Measurements from ENCODE around the gene ZNF431.

The ZNF431 gene

DNA sequence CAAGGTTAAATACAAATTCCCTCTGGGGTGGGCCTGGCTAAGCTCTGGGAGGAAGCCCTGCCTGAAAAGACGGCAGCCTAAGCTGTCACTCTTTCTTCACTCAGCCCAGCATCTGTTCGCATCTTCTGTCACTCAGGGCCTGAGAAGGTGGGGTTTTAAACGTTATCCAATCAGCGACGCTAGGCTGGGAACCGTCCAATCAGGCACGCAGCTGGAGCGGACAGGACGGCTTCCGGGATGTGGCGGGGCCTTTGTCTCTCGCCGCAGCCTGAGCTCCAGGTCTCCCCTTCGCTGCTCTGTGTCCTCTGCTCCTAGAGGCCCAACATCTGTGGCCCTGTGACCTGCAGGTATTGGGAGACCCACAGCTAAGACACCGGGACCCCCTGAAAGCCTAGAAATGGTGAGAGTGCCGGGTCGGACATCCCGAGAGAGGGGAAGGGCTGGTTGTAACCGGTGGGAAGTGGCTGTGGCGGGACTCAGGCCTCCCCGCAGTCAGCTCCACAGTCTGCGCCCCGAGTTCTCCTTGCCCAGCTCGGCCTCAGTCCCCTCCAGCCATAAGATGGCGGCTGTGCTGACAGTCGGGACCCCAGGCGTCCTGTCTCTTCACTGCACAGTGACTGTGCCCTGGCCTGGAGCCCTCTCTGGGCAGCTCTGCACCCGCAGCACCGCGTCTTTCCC, at the start of gene ZNF431:
Gene ZNF431, plus strand, starts transcription at position 254 of the 678 bp plus-strand sequence. Its CDS starts 144 bp downstream, at position 398.
- DNase-seq (ENCODE audit: low spot score in 2 of 2) (peak; percentile 76 to 86), ATAC-seq (ENCODE audit: low read depth) (peak; percentile 98)
- Mint-ChIP-seq H3K4me1 (peaks cover 11% of the 10 kb centered on the region), H3K27ac (peak within 1 kb of the TSS; percentile 95), H3K36me3 (peaks cover 22% of the 10 kb centered on the region), H3K27me3 (no peaks in the 10 kb centered on the region), H3K9me3 (no peaks in the 10 kb centered on the region), H3K4me3 (peak within 1 kb of the TSS; percentile 95)

DNA sequence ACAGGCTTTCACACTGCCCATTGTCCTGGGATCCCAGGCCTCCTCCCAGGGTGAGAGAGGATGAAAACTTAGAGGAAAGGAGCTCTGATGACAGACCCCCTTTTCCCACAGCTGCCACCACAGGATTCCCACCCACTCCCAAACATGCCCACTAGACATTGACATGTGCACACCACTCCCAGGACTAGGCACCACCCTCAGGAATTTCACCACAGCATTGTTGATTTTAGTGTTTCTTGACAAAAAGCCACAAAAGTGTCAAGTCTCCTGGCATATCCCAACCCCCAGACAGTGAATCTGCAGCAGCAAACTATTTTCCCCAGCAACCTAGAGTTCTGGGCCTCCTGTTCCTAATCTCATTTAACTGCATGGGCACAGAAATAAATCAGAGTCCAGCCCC, 49.7 kb upstream of the ZNF431 start:
- ATAC-seq (ENCODE audit: low read depth) (no peak), DNase-seq (ENCODE audit: low spot score in 2 of 2) (no peak)
- Mint-ChIP-seq H3K27ac (peak overlapping the region; percentile 16), H3K4me3 (no peak overlapping the region), H3K9me3 (no peaks in the 10 kb centered on the region), H3K27me3 (no peaks in the 10 kb centered on the region), H3K4me1 (peaks cover 2% of the 10 kb centered on the region), H3K36me3 (peaks cover 8% of the 10 kb centered on the region)

DNA sequence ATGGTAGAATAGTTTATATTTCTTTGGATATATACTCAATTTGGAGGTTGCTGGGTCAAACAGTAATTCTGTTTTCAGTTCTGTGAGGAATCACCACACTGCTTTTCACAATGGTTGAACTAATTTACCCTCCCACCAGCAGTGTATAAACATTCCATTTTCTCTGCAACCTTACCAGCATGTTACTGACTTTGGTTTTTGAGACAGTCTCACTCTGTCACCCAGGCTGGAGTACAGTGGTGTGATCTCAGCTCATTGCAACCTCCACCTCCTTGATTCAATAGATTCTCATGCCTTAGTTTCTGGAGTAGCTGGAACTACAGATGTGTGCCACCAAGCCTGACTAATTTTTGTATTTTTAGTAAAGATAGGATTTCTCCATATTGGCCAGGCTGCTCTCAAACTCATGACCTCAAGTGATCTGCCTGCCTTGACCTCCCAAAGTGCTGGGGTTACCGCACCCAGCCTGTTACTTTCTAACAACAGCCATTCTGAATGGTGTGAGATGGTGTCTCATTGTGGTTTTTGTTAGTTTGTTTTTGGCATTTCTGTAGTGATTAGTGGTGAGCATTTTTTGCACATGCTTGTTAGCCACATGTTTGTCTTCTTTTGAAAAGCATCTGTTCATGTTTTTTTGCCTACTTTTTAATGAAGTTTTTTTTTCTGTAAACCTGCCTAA, 47.4 kb upstream of the ZNF431 start:
- DNase-seq (ENCODE audit: low spot score in 2 of 2) (no peak), ATAC-seq (ENCODE audit: low read depth) (no peak)
- no peaks in the 10 kb centered on the region for H3K9me3 Mint-ChIP-seq
- H3K27ac Mint-ChIP-seq = no peak overlapping the region
- H3K4me1 Mint-ChIP-seq = peaks cover 2% of the 10 kb centered on the region
- no peak overlapping the region for H3K4me3 Mint-ChIP-seq
- H3K27me3 Mint-ChIP-seq = no peaks in the 10 kb centered on the region
- H3K36me3 Mint-ChIP-seq = peaks cover 14% of the 10 kb centered on the region

DNA sequence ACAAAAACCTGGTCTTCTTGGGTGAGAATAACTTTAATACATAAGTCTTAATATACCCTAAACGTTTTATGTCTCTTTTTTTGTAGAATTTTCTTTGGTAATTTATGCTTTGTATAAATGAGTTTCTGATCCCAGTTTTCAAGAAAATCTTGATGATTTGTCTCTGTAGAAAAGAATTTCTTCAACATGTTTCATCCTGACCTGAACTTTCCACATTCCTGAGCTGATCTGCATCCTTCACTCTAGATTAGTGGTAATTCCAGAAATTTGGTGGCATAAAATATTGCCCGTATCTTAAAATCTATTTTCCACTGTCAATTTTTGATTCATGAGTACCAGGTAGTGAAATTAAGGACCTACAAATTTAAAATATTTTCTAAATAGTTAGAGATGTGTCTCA, 43.5 kb upstream of the ZNF431 start:
- Mint-ChIP-seq H3K4me3 (no peak overlapping the region), H3K27ac (no peak overlapping the region), H3K36me3 (peaks cover 16% of the 10 kb centered on the region), H3K27me3 (no peaks in the 10 kb centered on the region), H3K4me1 (peaks cover 2% of the 10 kb centered on the region), H3K9me3 (no peaks in the 10 kb centered on the region)
- ATAC-seq (ENCODE audit: low read depth) = no peak
- DNase-seq (ENCODE audit: low spot score in 2 of 2) = no peak

DNA sequence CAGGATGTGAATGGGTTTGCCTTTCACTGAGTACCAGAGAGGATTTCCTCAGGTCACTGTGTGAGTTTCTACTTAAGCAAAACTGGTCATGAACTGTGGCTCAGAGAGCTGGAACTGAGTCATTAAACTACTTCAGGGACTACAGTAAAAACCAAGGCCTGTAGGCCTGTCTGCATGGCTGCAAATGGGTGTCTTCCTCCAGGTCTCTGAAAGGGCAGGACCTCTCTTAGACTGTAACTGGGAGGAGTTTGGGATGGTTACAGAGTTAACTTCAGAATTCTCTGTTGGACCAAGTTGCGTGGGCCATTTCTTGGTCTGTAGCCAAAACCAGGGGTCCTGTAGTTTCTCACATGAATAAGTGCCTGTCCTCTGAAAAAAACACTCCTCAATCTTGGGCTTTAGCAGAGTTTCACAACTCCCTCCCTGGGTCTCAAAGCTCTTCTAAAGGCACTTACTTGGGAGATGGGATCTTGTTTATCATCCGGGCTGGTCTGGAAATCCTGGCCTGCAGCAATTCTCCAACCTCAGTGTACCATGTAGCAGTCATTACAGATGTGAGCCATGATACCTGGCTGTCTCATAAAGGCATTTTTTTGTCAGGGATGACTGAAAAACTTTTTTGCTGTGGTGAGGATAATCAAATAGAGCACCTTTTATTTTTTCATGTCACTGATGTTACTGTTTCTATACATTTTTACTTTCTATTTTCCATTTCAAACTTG, 40.2 kb upstream of the ZNF431 start:
- Mint-ChIP-seq H3K9me3 (no peaks in the 10 kb centered on the region), H3K27me3 (no peaks in the 10 kb centered on the region), H3K36me3 (peaks cover 15% of the 10 kb centered on the region), H3K4me3 (no peak overlapping the region), H3K27ac (no peak overlapping the region), H3K4me1 (no peaks in the 10 kb centered on the region)
- DNase-seq (ENCODE audit: low spot score in 2 of 2) (no peak), ATAC-seq (ENCODE audit: low read depth) (no peak)

DNA sequence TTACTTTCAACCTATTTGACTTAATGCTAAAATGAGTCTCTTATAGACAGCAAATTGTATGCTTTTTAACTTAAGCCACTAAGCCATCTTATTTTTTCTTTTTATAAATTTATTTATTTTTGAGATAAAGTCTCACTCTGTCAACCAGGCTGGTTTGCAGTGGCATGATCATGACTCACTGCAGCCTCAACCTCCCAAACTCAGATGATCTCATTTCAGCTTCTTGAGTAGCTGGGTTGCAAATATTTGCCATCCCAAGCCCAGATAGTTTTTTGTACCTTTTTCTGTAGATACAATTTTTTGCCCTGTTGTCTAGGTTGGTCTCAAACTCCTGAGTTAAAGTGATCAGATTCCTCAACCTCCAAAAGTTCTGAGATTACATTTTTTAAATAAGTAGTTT, 32.7 kb upstream of the ZNF431 start:
- ATAC-seq (ENCODE audit: low read depth) (no peak), DNase-seq (ENCODE audit: low spot score in 2 of 2) (no peak)
- Mint-ChIP-seq H3K27me3 (no peaks in the 10 kb centered on the region), H3K4me3 (no peak overlapping the region), H3K4me1 (no peaks in the 10 kb centered on the region), H3K9me3 (peaks cover 9% of the 10 kb centered on the region), H3K36me3 (peaks cover 48% of the 10 kb centered on the region), H3K27ac (no peak overlapping the region)

DNA sequence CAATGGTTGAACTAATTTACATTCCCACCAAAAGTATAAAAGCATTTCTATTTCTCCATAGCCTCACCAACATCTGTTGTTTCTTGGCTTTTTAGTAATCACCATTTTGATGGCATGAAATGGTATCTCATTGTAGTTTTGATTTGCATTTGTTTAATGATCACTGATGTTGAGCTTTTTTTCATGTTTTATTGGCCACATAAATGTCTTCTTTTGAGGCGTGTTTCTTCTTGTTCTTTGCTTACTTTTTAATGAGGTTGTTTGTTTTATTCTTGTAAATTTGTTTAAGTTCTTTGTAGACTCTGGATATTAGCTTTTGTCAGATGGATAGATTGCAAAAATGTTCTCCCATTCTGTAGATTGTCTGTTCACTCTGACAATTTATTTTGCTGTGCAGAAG, 31.7 kb upstream of the ZNF431 start:
- Mint-ChIP-seq H3K36me3 (peaks cover 56% of the 10 kb centered on the region), H3K27me3 (no peaks in the 10 kb centered on the region)
- ATAC-seq (ENCODE audit: low read depth) = no peak

DNA sequence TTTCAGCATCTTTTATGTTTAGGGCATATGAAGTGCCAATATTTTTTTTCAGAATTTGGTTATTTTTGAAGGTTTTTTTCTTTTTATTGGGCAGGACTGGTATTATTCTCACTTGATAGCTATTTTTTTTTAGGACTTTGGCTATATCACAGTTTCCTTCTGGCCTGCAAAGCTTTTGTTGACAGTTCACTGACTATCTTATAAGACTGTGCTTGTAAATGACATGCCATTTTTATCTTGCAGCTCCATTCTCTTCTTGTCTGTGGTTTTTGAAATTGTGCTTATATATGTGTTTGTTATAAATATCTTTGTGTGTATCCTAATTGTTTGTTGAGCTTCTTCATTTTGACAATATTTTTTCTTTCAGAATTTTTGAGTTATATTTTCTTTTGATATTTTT, 26.4 kb upstream of the ZNF431 start:
- ATAC-seq (ENCODE audit: low read depth) = no peak
- Mint-ChIP-seq H3K27me3 (no peaks in the 10 kb centered on the region), H3K9me3 (peaks cover 12% of the 10 kb centered on the region), H3K4me1 (no peaks in the 10 kb centered on the region), H3K36me3 (peaks cover 52% of the 10 kb centered on the region), H3K4me3 (no peak overlapping the region), H3K27ac (no peak overlapping the region)
- DNase-seq (ENCODE audit: low spot score in 2 of 2) = no peak

More for the DNA sequence above, 31.7 kb upstream of the ZNF431 start:
- Mint-ChIP-seq H3K4me3 (no peak overlapping the region), H3K27ac (no peak overlapping the region), H3K4me1 (no peaks in the 10 kb centered on the region), H3K9me3 (peaks cover 12% of the 10 kb centered on the region)
- DNase-seq (ENCODE audit: low spot score in 2 of 2) = no peak

DNA sequence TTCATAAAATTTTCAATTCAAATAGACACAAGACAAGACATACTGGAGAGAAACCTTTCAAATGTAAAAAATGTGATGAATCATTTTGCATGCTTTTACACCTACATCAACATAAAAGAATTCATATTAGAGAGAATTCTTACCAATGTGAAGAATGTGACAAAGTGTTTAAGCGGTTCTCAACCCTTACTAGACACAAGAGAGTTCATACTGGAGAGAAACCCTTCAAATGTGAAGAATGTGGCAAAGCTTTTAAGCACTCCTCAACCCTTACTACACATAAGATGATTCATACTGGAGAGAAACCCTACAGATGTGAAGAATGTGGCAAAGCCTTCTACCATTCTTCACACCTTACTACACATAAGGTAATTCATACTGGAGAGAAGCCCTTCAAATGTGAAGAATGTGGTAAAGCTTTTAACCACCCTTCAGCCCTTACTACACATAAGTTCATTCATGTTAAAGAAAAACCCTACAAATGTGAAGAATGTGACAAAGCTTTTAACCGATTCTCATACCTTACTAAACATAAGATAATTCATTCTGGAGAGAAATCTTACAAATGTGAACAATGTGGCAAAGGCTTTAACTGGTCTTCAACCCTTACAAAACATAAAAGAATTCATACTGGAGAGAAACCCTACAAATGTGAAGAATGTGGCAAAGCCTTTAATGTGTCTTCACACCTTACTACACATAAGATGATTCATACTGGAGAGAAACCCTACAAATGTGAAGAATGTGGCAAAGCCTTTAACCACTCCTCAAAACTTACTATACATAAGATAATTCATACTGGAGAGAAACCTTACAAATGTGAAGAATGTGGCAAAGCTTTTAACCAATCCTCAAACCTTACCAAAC, 24.6 kb upstream of the ZNF431 start:
- ATAC-seq (ENCODE audit: low read depth) = no peak
- H3K27me3 Mint-ChIP-seq = no peaks in the 10 kb centered on the region
- H3K36me3 Mint-ChIP-seq = peaks cover 36% of the 10 kb centered on the region
- no peak overlapping the region for H3K27ac Mint-ChIP-seq
- peaks cover 12% of the 10 kb centered on the region for H3K9me3 Mint-ChIP-seq
- H3K4me1 Mint-ChIP-seq = no peaks in the 10 kb centered on the region
- DNase-seq (ENCODE audit: low spot score in 2 of 2) = no peak
- H3K4me3 Mint-ChIP-seq = no peak overlapping the region

DNA sequence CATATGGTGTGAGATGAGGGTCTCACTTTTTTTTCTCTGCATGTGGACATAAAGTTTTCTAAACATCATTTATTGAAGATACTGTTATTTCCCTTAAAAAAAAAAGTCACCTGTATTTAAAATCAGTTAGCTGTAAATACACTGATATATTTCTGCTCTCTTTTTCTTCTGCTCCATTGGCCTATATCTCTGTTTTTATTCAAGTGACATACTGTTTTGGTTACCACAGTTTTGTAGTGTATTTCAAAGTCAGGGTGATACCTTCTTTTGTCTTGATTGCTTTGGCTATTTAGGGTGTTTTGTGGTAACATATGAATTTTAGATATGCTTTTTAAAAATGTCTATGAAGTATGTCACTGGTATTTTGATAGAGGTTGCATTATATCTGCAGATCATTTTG, 15.8 kb upstream of the ZNF431 start:
- Mint-ChIP-seq H3K4me1 (no peaks in the 10 kb centered on the region), H3K27me3 (peaks cover 3% of the 10 kb centered on the region), H3K27ac (no peak overlapping the region), H3K36me3 (peaks cover 8% of the 10 kb centered on the region), H3K9me3 (peaks cover 9% of the 10 kb centered on the region), H3K4me3 (no peak overlapping the region)
- no peak for DNase-seq (ENCODE audit: low spot score in 2 of 2)
- no peak for ATAC-seq (ENCODE audit: low read depth)

DNA sequence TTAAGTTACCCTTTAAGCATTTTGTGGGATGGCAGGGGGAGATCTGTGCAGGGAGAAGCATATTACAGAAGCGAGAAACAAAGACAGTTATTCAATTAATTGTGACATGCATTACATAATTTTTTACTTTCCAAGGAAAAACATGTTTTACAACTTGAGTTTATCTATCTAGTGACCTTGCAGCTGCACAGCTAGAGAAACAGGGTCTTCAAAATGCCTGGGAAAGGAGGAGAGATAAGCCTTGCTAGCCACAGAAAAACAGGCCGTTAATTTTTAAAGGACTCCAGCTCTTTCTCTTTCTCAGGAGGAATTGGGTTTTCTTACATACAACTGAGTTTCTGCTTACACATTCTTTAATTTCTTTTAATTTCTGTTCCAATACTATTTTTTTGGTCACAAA, 14.8 kb upstream of the ZNF431 start:
- DNase-seq (ENCODE audit: low spot score in 2 of 2) = no peak
- H3K27me3 Mint-ChIP-seq = peaks cover 3% of the 10 kb centered on the region
- H3K27ac Mint-ChIP-seq = no peak overlapping the region
- H3K4me3 Mint-ChIP-seq = no peak overlapping the region
- H3K4me1 Mint-ChIP-seq = no peaks in the 10 kb centered on the region
- H3K36me3 Mint-ChIP-seq = peaks cover 8% of the 10 kb centered on the region
- no peak for ATAC-seq (ENCODE audit: low read depth)
- H3K9me3 Mint-ChIP-seq = peaks cover 9% of the 10 kb centered on the region

DNA sequence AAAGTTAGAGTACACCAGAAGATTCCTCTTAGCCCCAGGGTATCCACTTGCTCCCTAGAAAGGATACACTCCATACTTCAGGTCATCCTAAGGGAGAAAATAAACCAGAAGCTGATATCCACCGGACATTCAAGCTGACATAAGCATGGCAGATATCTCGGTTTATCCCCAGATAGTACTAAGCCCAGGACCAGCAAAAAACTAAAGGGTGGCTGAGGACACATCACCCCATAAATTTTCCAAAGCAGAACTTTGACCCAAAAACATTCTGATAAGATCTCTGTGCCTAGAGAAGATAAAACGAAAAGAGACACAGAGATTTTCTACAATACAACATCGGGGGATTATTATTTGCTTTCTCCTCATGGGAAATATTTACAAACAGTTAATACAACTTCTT, 13.9 kb upstream of the ZNF431 start:
- no peak for DNase-seq (ENCODE audit: low spot score in 2 of 2)
- Mint-ChIP-seq H3K4me1 (no peaks in the 10 kb centered on the region), H3K27me3 (peaks cover 3% of the 10 kb centered on the region), H3K9me3 (peaks cover 9% of the 10 kb centered on the region), H3K4me3 (no peak overlapping the region), H3K36me3 (peaks cover 6% of the 10 kb centered on the region), H3K27ac (no peak overlapping the region)
- ATAC-seq (ENCODE audit: low read depth) = no peak

DNA sequence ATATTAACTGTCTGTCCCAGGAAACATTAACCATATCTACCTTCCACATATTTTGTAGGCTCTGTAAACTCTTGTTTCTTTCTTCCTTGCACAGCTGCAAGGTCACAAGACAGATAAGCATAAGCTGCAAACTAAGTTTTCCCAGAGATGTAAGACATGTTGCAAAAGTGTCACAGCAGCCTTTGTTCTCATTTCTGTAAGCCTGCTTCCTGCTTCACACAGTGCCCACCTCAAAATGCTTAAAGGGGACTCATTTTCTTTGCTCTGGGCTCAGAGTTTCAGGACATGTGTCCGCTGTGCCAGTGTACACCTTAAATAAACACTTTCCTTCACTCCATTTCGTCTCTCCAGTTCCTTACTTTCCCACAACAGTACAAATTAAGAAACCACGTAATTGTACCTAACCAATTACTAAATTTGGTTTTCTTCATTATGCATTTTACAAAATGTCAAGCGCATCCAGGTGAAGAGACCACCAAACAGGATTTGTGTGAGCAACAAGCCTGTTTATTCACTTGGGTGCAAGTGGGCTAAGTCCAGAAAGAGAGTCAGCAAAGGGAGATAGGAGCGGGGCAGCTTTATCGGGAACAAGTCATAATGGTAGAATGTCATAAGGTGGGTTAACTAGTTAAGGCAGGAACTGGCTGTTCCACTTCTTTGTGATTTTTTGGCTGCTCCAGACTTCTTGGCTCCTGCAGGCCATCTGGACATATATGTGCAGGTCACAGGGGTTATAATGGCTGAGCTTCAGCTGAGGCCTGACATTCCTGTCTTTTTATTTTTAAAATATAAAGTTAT, 12.7 kb upstream of the ZNF431 start:
- ATAC-seq (ENCODE audit: low read depth) (no peak), DNase-seq (ENCODE audit: low spot score in 2 of 2) (no peak)
- Mint-ChIP-seq H3K4me3 (no peak overlapping the region), H3K9me3 (peaks cover 9% of the 10 kb centered on the region), H3K4me1 (no peaks in the 10 kb centered on the region), H3K36me3 (peaks cover 6% of the 10 kb centered on the region), H3K27me3 (peaks cover 6% of the 10 kb centered on the region), H3K27ac (no peak overlapping the region)

Data from memory B cell (primary cell).